GM23338 (cell line): ENCODE measurements around the gene IMMP2L. TPM values are rescaled to one million over a fixed set of nuclear protein-coding genes. Genes with fewer than 3 reads are reported as not detected.

Experiments used
- ATAC-seq: fragments of 200-7000 bp; cut with Tn5 transposase; 3 replicates; pipeline ENCODE4 v1.9.1; 2020
- DNase-seq: peaks from one replicate; pipeline ENCODE4 v3.0.0-alpha.2; 2015; ENCODE audit warnings: low spot score
- H2AFZ ChIP-seq: fragments of 200-600 bp; sonication (generic); 2 replicates; pipeline ENCODE4 v1.8.0; 2016; ENCODE audit warnings: antibody characterized with exemption, mild to moderate bottlenecking, moderate library complexity
- H3F3A ChIP-seq: fragments of 200-600 bp; sonication (generic); replicated peaks from 2 replicates; pipeline ENCODE4 v1.8.0; 2017; ENCODE audit warnings: antibody characterized with exemption, mixed run types, low read depth
- H3K27ac ChIP-seq: fragments of 200-600 bp; sonication (generic); 2 replicates; pipeline ENCODE4 v1.6.1; 2016; ENCODE audit warnings: low read depth
- H3K27me3 ChIP-seq: fragments of 200-600 bp; sonication (generic); 2 replicates; pipeline ENCODE4 v1.8.0; 2016; ENCODE audit warnings: mild to moderate bottlenecking, mixed run types, moderate library complexity; ENCODE audit not compliant: insufficient read depth
- H3K36me3 ChIP-seq: fragments of 200-600 bp; sonication (generic); 2 replicates; pipeline ENCODE4 v1.8.0; 2016; ENCODE audit warnings: mild to moderate bottlenecking; ENCODE audit not compliant: insufficient read depth
- H3K4me1 ChIP-seq: fragments of 200-600 bp; sonication (generic); 2 replicates; pipeline ENCODE4 v1.8.0; 2016; ENCODE audit warnings: mild to moderate bottlenecking, moderate library complexity; ENCODE audit not compliant: insufficient read depth
- H3K4me2 ChIP-seq: fragments of 200-600 bp; sonication (generic); 2 replicates; pipeline ENCODE4 v1.7.1; 2017; ENCODE audit warnings: mixed run types
- H3K4me3 ChIP-seq: fragments of 200-600 bp; sonication (generic); 2 replicates; pipeline ENCODE4 v1.6.1; 2016; ENCODE audit warnings: mixed run types
- H3K79me2 ChIP-seq: fragments of 200-600 bp; sonication (generic); replicated peaks from 2 replicates; pipeline ENCODE4 v1.8.0; 2017; ENCODE audit warnings: mild to moderate bottlenecking; ENCODE audit not compliant: insufficient read depth
- H3K9me2 ChIP-seq: fragments of 200-600 bp; sonication (generic); 2 replicates; pipeline ENCODE4 v1.8.0; 2017; ENCODE audit not compliant: insufficient read depth
- H4K20me1 ChIP-seq: fragments of 200-600 bp; sonication (generic); replicated peaks from 2 replicates; pipeline ENCODE4 v1.8.0; 2017; ENCODE audit warnings: mild to moderate bottlenecking; ENCODE audit not compliant: insufficient read depth
- H3K27ac Mint-ChIP-seq: 2 replicates; pipeline ENCODE4 v1.8.0; 2020; ENCODE audit warnings: inconsistent platforms, mild to moderate bottlenecking, moderate library complexity, mixed read lengths
- H3K27me3 Mint-ChIP-seq: 3 replicates; pipeline ENCODE4 v1.8.0; 2022; ENCODE audit warnings: low read depth, mild to moderate bottlenecking, moderate library complexity, mixed read lengths, inconsistent platforms; ENCODE audit not compliant: insufficient read depth, poor library complexity
- H3K36me3 Mint-ChIP-seq: 3 replicates; pipeline ENCODE4 v1.8.0; 2021; ENCODE audit warnings: low read depth, mild to moderate bottlenecking, inconsistent platforms, moderate library complexity, mixed read lengths
- H3K4me1 Mint-ChIP-seq: 3 replicates; pipeline ENCODE4 v1.8.0; 2020; ENCODE audit warnings: mild to moderate bottlenecking, inconsistent platforms, mixed read lengths
- H3K4me3 Mint-ChIP-seq: 3 replicates; pipeline ENCODE4 v1.8.0; 2021; ENCODE audit warnings: moderate library complexity, mild to moderate bottlenecking, inconsistent platforms, mixed read lengths
- H3K9me3 Mint-ChIP-seq: 3 replicates; pipeline ENCODE4 v1.8.0; 2020; ENCODE audit warnings: moderate library complexity, mild to moderate bottlenecking, inconsistent platforms, mixed read lengths
- CREB1 ChIP-seq: fragments of 250-450 bp; sonication (Bioruptor Pico); IDR thresholded peaks from 2 replicates; pipeline ENCODE4 v1.5.0; 2020; ENCODE audit warnings: low read depth, mild to moderate bottlenecking, moderate library complexity
- CTCF ChIP-seq, 2 experiments: fragments of 200-600 bp in 1 of 2; sonication (generic) in 1 of 2; conservative IDR thresholded peaks; 2 replicates each; pipeline versions ENCODE4 v1.5.1 to v1.6.1; 2016 to 2017; ENCODE audit warnings: antibody characterized with exemption in 2 of 2, low read depth in 2 of 2, mild to moderate bottlenecking in 2 of 2, moderate library complexity in 1 of 2
- ETS1 ChIP-seq: IDR thresholded peaks from 2 replicates; pipeline ENCODE4 v1.6.1; 2016; ENCODE audit warnings: antibody characterized with exemption
- EZH2 ChIP-seq: fragments of 200-600 bp; sonication (generic); IDR thresholded peaks from one replicate; pipeline ENCODE4 v1.8.0; 2017; ENCODE audit warnings: antibody characterized with exemption, mild to moderate bottlenecking, low read depth; ENCODE audit not compliant: unreplicated experiment
- EZH2phosphoT487 ChIP-seq: fragments of 200-600 bp; sonication (generic); IDR thresholded peaks from one replicate; pipeline ENCODE4 v1.8.1; 2018; ENCODE audit warnings: antibody characterized with exemption; ENCODE audit not compliant: unreplicated experiment
- JUNB ChIP-seq: IDR thresholded peaks from one replicate; pipeline ENCODE4 v1.6.1; 2016; ENCODE audit warnings: antibody characterized with exemption; ENCODE audit not compliant: unreplicated experiment
- NANOG ChIP-seq: IDR thresholded peaks from 2 replicates; pipeline ENCODE4 v1.6.1; 2016; ENCODE audit warnings: antibody characterized with exemption, borderline replicate concordance
- POLR2AphosphoS5 ChIP-seq: IDR thresholded peaks from 2 replicates; pipeline ENCODE4 v1.6.1; 2016; ENCODE audit warnings: antibody characterized with exemption, low read depth
- REST ChIP-seq: IDR thresholded peaks from one replicate; pipeline ENCODE4 v1.6.1; 2018; ENCODE audit warnings: antibody characterized with exemption; ENCODE audit not compliant: unreplicated experiment
- STAT1 ChIP-seq: IDR thresholded peaks from one replicate; pipeline ENCODE4 v1.6.1; 2016; ENCODE audit warnings: antibody characterized with exemption; ENCODE audit not compliant: unreplicated experiment
- ZNF114 ChIP-seq: fragments of 250-450 bp; sonication (Bioruptor Pico); IDR thresholded peaks from 2 replicates; pipeline ENCODE4 v1.5.0; 2020; ENCODE audit warnings: mild to moderate bottlenecking, moderate library complexity
- ZNF331 ChIP-seq: fragments of 250-450 bp; sonication (Bioruptor Pico); IDR thresholded peaks from 2 replicates; pipeline ENCODE4 v1.5.0; 2020; ENCODE audit warnings: low read depth, mild to moderate bottlenecking, moderate library complexity
- ZNF462 ChIP-seq: fragments of 250-450 bp; sonication (Bioruptor Pico); IDR thresholded peaks from 2 replicates; pipeline ENCODE4 v1.5.0; 2020; ENCODE audit warnings: mild to moderate bottlenecking, moderate library complexity
- polyA plus RNA-seq: library from polyadenylated mRNA; unstranded; fragments of >200 nt; fragmentation: Nextera tagmentation; extraction: Ambion mirVana; gene quantifications from 2 replicates; pipeline ENCODE4 v1.2.1, GENCODE V29; 2016
- total RNA-seq: library from RNA; depleted of rRNA; stranded (reverse); fragments of >200 nt; shearing (Covaris generic); gene quantifications from 2 replicates; pipeline ENCODE4 v1.2.3, GENCODE V29; 2014

Gene IMMP2L
- total and polyA plus RNA-seq, 2 experiments from 2014 or later, result 7.3 to 14.0 TPM

GRCh38 chr7:110941385-110941784, 620.9 kb downstream of the IMMP2L start:
- H4K20me1 ChIP-seq, result no peaks in the 10 kb centered on the region
- DNase-seq (no peak), ATAC-seq (no peak)
- H3K36me3 ChIP-seq, result no peaks in the 10 kb centered on the region
- Mint-ChIP-seq H3K36me3 (0 out of 3 replicates have a peak, but pooled peaks cover 3% of the 10 kb centered on the region), H3K27me3 (no peaks in the 10 kb centered on the region), H3K9me3 (no peaks in the 10 kb centered on the region), H3K27ac (no peak overlapping the region), H3K4me1 (peaks cover 25% of the 10 kb centered on the region), H3K4me3 (no peak overlapping the region)
- H3K9me2 ChIP-seq, result no peaks in the 10 kb centered on the region
- no peak overlapping the region for H3K4me2 ChIP-seq
- H3K4me3 ChIP-seq, result no peak overlapping the region
- H2AFZ ChIP-seq, result no peak overlapping the region
- peaks cover 24% of the 10 kb centered on the region for H3K4me1 ChIP-seq
- no peaks in the 10 kb centered on the region for H3K27me3 ChIP-seq
- no peak overlapping the region for H3K27ac ChIP-seq
- no peaks in the 10 kb centered on the region for H3K79me2 ChIP-seq
- TF ChIP-seq NANOG (no peak), ZNF331 (CRISPR knock-in tag) (no peak), STAT1 (no peak), ETS1 (no peak), ZNF114 (CRISPR knock-in tag) (no peak), JUNB (no peak), CREB1 (CRISPR knock-in tag) (no peak), EZH2phosphoT487 (no peak), ZNF462 (no peak), POLR2AphosphoS5 (no peak), CTCF (conservative IDR thresholded peaks at IDR 0.05; ENCODE audit: low read depth in 2 of 2) (no peak), REST (no peak), EZH2 (no peak)
- H3F3A ChIP-seq, result no peaks in the 10 kb centered on the region
